SK-N-SH treated with all-trans-retinoic acid at 6 μM for 48 hours (cell line): ENCODE data around the gene IKBKG.
A peak's percentile ranks its signal among the peaks of the same experiment; 100 is the strongest.

Experiments
- ATAC-seq: fragments of 200-7000 bp; cut with Tn5 transposase; 3 replicates; pipeline ENCODE4 v1.9.1; 2020; ENCODE audit warnings: mild to moderate bottlenecking, moderate library complexity
- BACH2 ChIP-seq: fragments of 250-450 bp; sonication (Bioruptor Pico); IDR thresholded peaks from 2 replicates; pipeline ENCODE4 v1.9.0; 2021; ENCODE audit warnings: mild to moderate bottlenecking, borderline replicate concordance
- CSDC2 ChIP-seq: fragments of 250-450 bp; sonication (Bioruptor Pico); IDR thresholded peaks from 2 replicates; pipeline ENCODE4 v1.5.0; 2020; ENCODE audit warnings: mild to moderate bottlenecking, moderate library complexity
- ESRRG ChIP-seq: fragments of 250-450 bp; sonication (Bioruptor Pico); IDR thresholded peaks from 2 replicates; pipeline ENCODE4 v1.6.1; 2021; ENCODE audit warnings: mild to moderate bottlenecking
- GLIS3 ChIP-seq: fragments of 250-450 bp; sonication (Bioruptor Pico); IDR thresholded peaks from 2 replicates; pipeline ENCODE4 v1.5.0; 2020; ENCODE audit warnings: mild to moderate bottlenecking, moderate library complexity
- ISL1 ChIP-seq: fragments of 250-450 bp; sonication (Bioruptor Pico); IDR thresholded peaks from 2 replicates; pipeline ENCODE4 v2.1.2; 2022; ENCODE audit warnings: mild to moderate bottlenecking, moderate library complexity
- OSR1 ChIP-seq: fragments of 250-450 bp; sonication (Bioruptor Pico); IDR thresholded peaks from 2 replicates; pipeline ENCODE4 v1.8.0; 2022; ENCODE audit warnings: moderate library complexity, mild to moderate bottlenecking, inconsistent platforms
- PATZ1 ChIP-seq: fragments of 250-450 bp; sonication (Bioruptor Pico); IDR thresholded peaks from 2 replicates; pipeline ENCODE4 v1.8.0; 2020; ENCODE audit warnings: mild to moderate bottlenecking, moderate library complexity, borderline replicate concordance
- POU6F1 ChIP-seq: fragments of 250-450 bp; sonication (Bioruptor Pico); IDR thresholded peaks from 2 replicates; pipeline ENCODE4 v1.8.0; 2021; ENCODE audit warnings: low read depth, mild to moderate bottlenecking, moderate library complexity, borderline replicate concordance
- PPARA ChIP-seq: fragments of 250-450 bp; sonication (Bioruptor Pico); IDR thresholded peaks from 2 replicates; pipeline ENCODE4 v1.5.0; 2020; ENCODE audit warnings: mild to moderate bottlenecking, borderline replicate concordance
- RARB ChIP-seq: fragments of 250-450 bp; sonication (Bioruptor Pico); IDR thresholded peaks from 2 replicates; pipeline ENCODE4 v1.8.0; 2021; ENCODE audit warnings: mild to moderate bottlenecking, moderate library complexity
- TCF4 ChIP-seq: fragments of 250-450 bp; sonication (Bioruptor Pico); IDR thresholded peaks from 2 replicates; pipeline ENCODE4 v1.8.0; 2021; ENCODE audit warnings: mild to moderate bottlenecking, moderate library complexity, borderline replicate concordance
- TOX ChIP-seq: fragments of 250-450 bp; sonication (Bioruptor Pico); IDR thresholded peaks from 2 replicates; pipeline ENCODE4 v1.8.0; 2021; ENCODE audit warnings: mild to moderate bottlenecking, moderate library complexity, borderline replicate concordance
- TSHZ2 ChIP-seq: fragments of 250-450 bp; sonication (Bioruptor Pico); IDR thresholded peaks from 2 replicates; pipeline ENCODE4 v1.5.0; 2020; ENCODE audit warnings: mild to moderate bottlenecking, moderate library complexity
- ZC3H10 ChIP-seq: fragments of 250-450 bp; sonication (Bioruptor Pico); IDR thresholded peaks from 2 replicates; pipeline ENCODE4 v1.5.1; 2021; ENCODE audit warnings: mild to moderate bottlenecking, moderate library complexity
- ZFP3 ChIP-seq: fragments of 250-450 bp; sonication (Bioruptor Pico); IDR thresholded peaks from 2 replicates; pipeline ENCODE4 v1.5.0; 2020; ENCODE audit warnings: mild to moderate bottlenecking, moderate library complexity
- ZFP30 ChIP-seq: fragments of 450-650 bp; formaldehyde crosslinking; IDR thresholded peaks from 2 replicates; pipeline ENCODE4 v1.5.0; 2022; ENCODE audit warnings: mild to moderate bottlenecking, moderate library complexity
- ZNF565 ChIP-seq: fragments of 450-650 bp; formaldehyde crosslinking; conservative IDR thresholded peaks from 2 replicates; pipeline ENCODE4 v1.5.0; 2020; ENCODE audit warnings: low read depth, mild to moderate bottlenecking, moderate library complexity
- ZNF70 ChIP-seq: fragments of 450-650 bp; formaldehyde crosslinking; IDR thresholded peaks from 2 replicates; pipeline ENCODE4 v1.5.0; 2020; ENCODE audit warnings: mild to moderate bottlenecking, moderate library complexity
- ZNF8 ChIP-seq: fragments of 450-650 bp; formaldehyde crosslinking; IDR thresholded peaks from 2 replicates; pipeline ENCODE4 v1.5.0; 2020; ENCODE audit warnings: mild to moderate bottlenecking, moderate library complexity

IKBKG gene

GRCh38 chrX:154513716-154514115, 33.7 kb upstream of the IKBKG start (continued):
- no peak for TF ChIP-seq TSHZ2 (CRISPR knock-in tag)
- TF ChIP-seq ZNF70 (CRISPR knock-in tag): no peak
- TF ChIP-seq ZFP30 (CRISPR knock-in tag): no peak
- TF ChIP-seq GLIS3 (CRISPR knock-in tag): no peak

GRCh38 chrX:154515090-154515965, 32.1 kb upstream of the IKBKG start:
- TF ChIP-seq PATZ1 (no peak), ZFP3 (CRISPR knock-in tag) (no peak), OSR1 (no peak), ZC3H10 (CRISPR knock-in tag) (no peak), CSDC2 (no peak), ZFP30 (CRISPR knock-in tag) (no peak), TSHZ2 (CRISPR knock-in tag) (no peak), ZNF70 (CRISPR knock-in tag) (no peak), ESRRG (CRISPR knock-in tag) (no peak)
- ATAC-seq: peak; percentile 4; the same call in 2 of the 3 replicates

GRCh38 chrX:154515966-154516655, 31.3 kb upstream of the IKBKG start, which contains the start of gene FAM3A:
TSS of gene FAM3A (minus strand) at chrX:154516232. CDS start at chrX:154515772, 460 bp downstream.
- peak; percentile 93 for ATAC-seq
- TF ChIP-seq RARB (CRISPR knock-in tag): no peak
- TF ChIP-seq ZFP3 (CRISPR knock-in tag): no peak

- ATAC-seq: peak; percentile 17
- TF ChIP-seq ZNF8 (CRISPR knock-in tag): no peak
- peak; percentile 26; the same call in 1 of the 2 replicates for TF ChIP-seq TCF4 (CRISPR knock-in tag)
- TF ChIP-seq TOX (CRISPR knock-in tag): no peak
- no peak for TF ChIP-seq OSR1
- TF ChIP-seq ZC3H10 (CRISPR knock-in tag): no peak
These were observed 30.7 kb upstream of the IKBKG start for GRCh38 chrX:154516656-154517100.

- no peak for ATAC-seq
- no peak for TF ChIP-seq GLIS3 (CRISPR knock-in tag)
- no peak for TF ChIP-seq PPARA
- no peak for TF ChIP-seq BACH2 (CRISPR knock-in tag)
- TF ChIP-seq POU6F1 (CRISPR knock-in tag): no peak
- no peak for TF ChIP-seq ISL1 (CRISPR knock-in tag)
- TF ChIP-seq ZNF565 (CRISPR knock-in tag): no peak
These were observed 30.2 kb upstream of the IKBKG start for GRCh38 chrX:154517101-154517781.
